Stimulated activated memory B cell treated with anti-CD40 and anti-IgM and Interleukin-4, amounts not matched to agents 10 μg/mL and 1 μg/mL and 100 μg/mL, for 72 hours (primary cell): ENCODE results near the gene TUBA3E.
"Not testable (repeated sequence)": the region's sequence is repeated elsewhere in the genome, so short reads cannot be mapped to it uniquely, and the experiment has no call there.

Experiments
- ATAC-seq: fragments of 150-1000 bp; cut with Tn5 transposase; 2 replicates; pipeline ENCODE4 v1.10.0; 2021
- H3K27ac Mint-ChIP-seq: one replicate; pipeline ENCODE4 v1.8.0; 2022; ENCODE audit warnings: mild to moderate bottlenecking, mixed read lengths
- H3K27me3 Mint-ChIP-seq: one replicate; pipeline ENCODE4 v1.8.0; 2022; ENCODE audit warnings: mixed read lengths
- H3K36me3 Mint-ChIP-seq: one replicate; pipeline ENCODE4 v1.8.0; 2022; ENCODE audit warnings: mixed read lengths
- H3K4me1 Mint-ChIP-seq: one replicate; pipeline ENCODE4 v1.8.0; 2022; ENCODE audit warnings: mixed read lengths
- H3K4me3 Mint-ChIP-seq: one replicate; pipeline ENCODE4 v1.8.0; 2022; ENCODE audit warnings: mild to moderate bottlenecking, moderate library complexity, mixed read lengths
- H3K9me3 Mint-ChIP-seq: one replicate; pipeline ENCODE4 v1.8.0; 2022; ENCODE audit warnings: mixed read lengths

TUBA3E gene

DNA sequence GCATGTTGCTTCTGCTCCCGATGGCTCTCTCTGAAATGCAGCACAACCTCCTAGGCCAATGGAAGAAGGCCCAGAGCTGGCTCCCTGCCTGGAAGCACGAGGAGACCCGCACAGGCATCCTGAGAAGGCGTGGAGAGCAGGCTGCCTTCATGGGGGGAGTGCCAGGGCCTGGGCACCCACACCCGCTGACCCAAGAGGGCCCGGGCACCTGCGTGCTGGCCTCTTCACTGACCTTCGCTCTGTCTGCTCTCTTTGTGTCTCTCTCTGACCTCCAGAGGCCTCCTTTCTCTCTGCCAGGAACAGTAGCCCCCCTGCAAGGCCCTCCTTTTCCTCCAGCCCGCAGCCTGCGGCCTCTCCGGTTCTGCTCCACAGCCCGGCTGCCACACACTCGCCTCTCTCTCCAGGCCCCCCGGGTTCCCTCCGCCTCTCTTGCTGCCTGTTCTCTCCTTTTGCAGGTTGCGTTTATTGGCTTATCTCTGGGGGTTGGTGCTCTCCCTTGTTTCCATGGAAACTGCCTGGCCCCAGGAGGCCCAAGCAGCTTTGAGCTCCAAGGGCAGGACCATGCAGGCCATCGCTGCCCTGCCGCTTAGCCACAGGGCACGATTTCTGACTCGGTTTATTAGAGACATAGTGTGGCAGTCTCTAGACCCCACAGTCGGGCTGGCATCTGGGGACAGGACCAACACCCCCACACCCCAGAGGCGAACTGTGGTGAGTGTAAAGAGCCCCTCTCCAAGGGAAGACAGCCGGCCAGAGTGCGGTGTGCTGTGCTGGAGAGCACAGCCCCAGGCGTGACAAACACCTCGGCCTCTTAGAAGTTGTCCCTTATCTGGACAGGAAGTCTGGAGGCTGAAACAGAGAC is 14.5 kb downstream of the TUBA3E start:
- Mint-ChIP-seq H3K9me3 (no peaks in the 10 kb centered on the region), H3K4me1 (peaks cover 49% of the 10 kb centered on the region), H3K27ac (peak overlapping the region; percentile 69), H3K27me3 (no peaks in the 10 kb centered on the region), H3K36me3 (no peaks in the 10 kb centered on the region), H3K4me3 (peak overlapping the region; percentile 72)
- no peak for ATAC-seq

DNA sequence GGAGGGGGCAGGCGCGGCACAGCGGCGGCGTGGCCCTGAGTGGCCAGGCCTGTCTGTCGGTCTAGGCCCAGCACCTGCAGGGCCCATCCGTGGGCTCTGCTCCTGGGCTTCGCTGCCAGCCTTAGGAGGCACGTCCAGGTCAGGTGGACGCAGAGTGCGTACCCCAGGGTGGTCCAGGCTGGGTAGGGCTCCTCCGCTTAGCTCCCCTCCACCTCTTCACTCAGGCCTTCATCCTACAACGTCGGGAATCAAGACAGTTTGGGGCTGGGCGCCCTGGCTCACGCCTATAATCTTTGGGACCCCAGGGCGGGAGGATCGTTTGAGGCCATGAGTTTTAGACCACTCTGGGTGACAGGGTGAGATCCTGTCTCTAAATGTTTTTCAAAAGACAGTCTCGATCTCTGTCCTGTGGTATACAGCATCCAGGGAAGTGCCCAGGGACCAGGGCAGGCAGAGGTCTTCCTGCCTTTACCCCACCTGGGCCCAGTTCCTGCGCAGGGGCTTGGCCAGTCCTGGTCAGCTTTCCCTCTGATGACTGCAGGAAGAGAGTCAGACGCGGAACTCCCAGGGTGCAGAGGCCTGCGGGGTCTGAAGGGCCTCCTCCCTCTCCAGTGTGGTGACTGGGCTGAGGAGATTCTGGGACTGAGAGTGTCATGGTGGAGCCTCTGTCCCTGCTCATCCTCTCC is 15.3 kb downstream of the TUBA3E start:
- peak; percentile 6 for ATAC-seq
- not testable (repeated sequence) for H3K27me3 Mint-ChIP-seq, H3K36me3 Mint-ChIP-seq, H3K9me3 Mint-ChIP-seq
- peak overlapping the region; percentile 72 for H3K4me3 Mint-ChIP-seq
- peaks cover 50% of the 10 kb centered on the region for H3K4me1 Mint-ChIP-seq
- H3K27ac Mint-ChIP-seq = peak overlapping the region; percentile 69

DNA sequence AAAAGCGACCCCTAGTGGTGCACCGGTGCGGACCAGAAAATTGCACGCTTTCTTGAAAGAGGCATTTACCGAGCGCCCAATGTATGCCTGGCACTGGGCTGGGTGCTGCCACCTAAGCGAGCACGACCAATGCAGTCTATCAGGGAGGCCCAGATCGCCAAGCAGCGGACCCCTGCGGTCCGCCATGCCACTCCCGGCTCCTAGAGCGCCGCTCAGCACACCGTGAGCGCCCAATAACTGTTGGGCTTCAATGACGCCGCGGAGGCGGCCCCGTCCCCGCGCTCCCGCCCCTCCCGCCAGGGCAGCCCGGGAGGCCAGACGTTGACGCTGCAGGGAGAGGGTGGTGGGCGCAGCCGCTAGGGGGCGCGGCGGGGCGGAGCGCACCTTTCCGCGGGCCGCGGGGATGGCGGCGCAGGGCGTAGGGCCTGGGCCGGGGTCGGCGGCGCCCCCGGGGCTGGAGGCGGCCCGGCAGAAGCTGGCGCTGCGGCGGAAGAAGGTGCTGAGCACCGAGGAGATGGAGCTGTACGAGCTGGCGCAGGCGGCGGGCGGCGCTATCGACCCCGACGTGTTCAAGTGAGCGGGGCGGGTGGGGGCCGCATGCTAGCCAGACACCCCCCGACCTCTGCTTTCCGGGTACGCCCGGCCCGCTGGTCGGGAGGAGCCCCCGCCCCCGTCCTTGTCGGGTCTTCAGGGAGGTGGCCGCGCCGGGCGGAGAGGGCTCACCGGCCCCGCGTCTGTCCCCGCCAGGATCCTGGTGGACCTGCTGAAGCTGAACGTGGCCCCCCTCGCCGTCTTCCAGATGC is 16.2 kb downstream of the TUBA3E start, which contains the start of gene MZT2B:
Gene MZT2B, plus strand, starts transcription at position 383 of the 803 bp plus-strand sequence. Its CDS starts 21 bp downstream, at position 404.
- Mint-ChIP-seq H3K4me3 (peak within 1 kb of the TSS; percentile 87), H3K4me1 (peaks cover 54% of the 10 kb centered on the region), H3K27ac (peak within 1 kb of the TSS; percentile 85)
- H3K36me3 Mint-ChIP-seq, H3K9me3 Mint-ChIP-seq, H3K27me3 Mint-ChIP-seq: not testable (repeated sequence)
- peak; percentile 94 for ATAC-seq

DNA sequence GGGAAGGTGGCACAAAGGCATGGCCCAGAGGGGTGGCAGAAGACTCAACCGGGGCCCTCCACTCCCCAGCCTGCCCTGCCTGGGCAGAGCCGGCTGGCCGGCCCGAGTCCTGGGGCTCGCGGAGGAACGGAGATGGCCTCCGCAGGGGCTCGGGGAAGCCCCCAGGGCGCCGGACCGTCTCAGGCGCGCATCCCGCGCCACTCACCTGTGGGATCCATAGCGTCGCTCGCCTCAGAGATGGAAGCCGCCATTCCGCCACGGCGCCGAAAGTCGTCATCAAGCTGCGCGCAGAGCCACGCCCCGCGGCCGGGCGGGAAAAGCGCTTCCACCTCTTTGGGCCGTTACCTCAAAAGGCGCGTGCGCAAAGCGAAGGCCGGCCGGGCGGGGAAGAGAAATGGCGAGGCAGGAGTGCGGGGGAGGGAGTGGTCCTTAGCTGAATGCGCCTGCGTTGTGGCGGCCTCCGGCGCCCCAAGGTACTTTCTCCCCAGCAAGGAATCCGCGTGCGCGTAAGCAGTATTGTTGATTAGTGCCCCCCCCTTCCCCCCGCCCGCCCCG is 16.8 kb downstream of the TUBA3E start, which contains the start of gene SMPD4:
Gene SMPD4, minus strand, starts transcription at position 278 of the 555 bp plus-strand sequence. CDS start 5,010 bp downstream, outside the sequence.
- no peaks in the 10 kb centered on the region for H3K27me3 Mint-ChIP-seq

DNA sequence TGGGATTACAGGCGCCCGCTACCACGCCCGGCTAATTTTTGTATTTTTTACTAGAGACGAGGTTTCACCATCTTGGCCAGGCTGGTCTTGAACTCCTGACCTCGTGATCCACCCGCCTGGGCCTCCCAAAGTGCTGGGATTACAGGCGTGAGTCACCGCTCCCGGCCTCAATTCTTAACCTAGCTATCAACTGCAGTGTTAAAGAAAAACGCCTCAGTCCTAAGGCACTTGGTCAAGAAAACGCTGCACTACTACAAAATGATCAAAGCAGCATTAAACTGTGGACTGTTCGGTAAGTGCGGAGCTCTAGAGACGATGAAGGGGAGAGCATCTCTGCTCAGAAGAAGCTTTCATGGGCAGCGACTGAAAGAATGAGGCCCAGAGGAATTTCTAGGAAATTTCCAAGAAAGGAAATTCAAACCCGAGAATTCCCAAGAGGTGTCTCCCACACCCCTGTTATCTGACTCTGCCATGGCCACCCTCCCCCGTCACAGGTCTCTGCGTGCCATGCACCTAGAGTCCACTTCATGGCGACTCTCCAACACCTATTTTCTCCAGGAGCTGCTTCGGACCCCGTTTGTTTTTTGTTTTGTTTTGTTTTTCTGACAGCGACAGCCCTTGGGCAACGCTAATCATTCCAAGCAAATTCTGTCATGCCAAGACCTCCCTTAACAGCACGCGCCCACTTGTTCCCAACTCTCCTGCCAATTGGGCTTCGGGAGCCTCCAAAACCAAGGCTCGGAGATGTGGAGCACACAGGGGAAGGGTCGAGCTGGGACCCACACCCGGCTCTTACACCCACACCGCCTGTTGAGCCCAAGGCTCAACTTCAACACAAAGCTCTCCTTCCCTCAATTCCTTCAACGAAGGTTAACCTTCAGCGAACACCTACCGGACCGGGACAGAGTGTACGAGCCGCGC is 17.6 kb downstream of the TUBA3E start:
- Mint-ChIP-seq H3K4me1 (peaks cover 46% of the 10 kb centered on the region), H3K4me3 (peak overlapping the region; percentile 87), H3K27ac (peak overlapping the region; percentile 85)
- H3K27me3 Mint-ChIP-seq, H3K9me3 Mint-ChIP-seq, ATAC-seq, H3K36me3 Mint-ChIP-seq: not testable (repeated sequence)

More for the DNA sequence above, 16.8 kb downstream of the TUBA3E start, which contains the start of gene SMPD4:
- H3K36me3 Mint-ChIP-seq = no peaks in the 10 kb centered on the region
- peak within 1 kb of the TSS; percentile 87 for H3K4me3 Mint-ChIP-seq
- no peaks in the 10 kb centered on the region for H3K9me3 Mint-ChIP-seq
- peak; percentile 82 for ATAC-seq
- peaks cover 53% of the 10 kb centered on the region for H3K4me1 Mint-ChIP-seq
- peak within 1 kb of the TSS; percentile 85 for H3K27ac Mint-ChIP-seq

DNA sequence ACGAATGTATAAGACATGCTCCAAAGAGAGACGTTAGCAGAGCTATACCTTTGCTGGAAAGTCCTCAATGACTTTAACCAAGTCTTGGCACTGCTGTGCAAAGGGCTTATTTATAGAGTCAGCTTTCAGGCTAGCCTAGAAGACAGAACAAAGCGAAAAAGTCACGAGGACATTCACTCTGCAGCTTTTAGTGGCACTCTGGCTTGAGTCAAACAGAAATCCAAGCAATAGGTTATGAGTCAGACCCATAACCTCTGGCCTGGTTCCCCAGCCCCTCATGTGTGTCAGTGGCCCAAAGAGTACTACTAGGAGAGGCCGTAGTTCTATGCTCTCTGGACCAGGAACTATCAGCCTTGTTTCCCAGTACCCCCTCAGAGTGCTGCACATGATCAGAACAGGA is 23.4 kb downstream of the TUBA3E start:
- H3K4me3 Mint-ChIP-seq, H3K4me1 Mint-ChIP-seq, H3K27me3 Mint-ChIP-seq, H3K27ac Mint-ChIP-seq, H3K9me3 Mint-ChIP-seq: not testable (repeated sequence)
- peaks cover 30% of the 10 kb centered on the region for H3K36me3 Mint-ChIP-seq
- peak; percentile 56 for ATAC-seq

DNA sequence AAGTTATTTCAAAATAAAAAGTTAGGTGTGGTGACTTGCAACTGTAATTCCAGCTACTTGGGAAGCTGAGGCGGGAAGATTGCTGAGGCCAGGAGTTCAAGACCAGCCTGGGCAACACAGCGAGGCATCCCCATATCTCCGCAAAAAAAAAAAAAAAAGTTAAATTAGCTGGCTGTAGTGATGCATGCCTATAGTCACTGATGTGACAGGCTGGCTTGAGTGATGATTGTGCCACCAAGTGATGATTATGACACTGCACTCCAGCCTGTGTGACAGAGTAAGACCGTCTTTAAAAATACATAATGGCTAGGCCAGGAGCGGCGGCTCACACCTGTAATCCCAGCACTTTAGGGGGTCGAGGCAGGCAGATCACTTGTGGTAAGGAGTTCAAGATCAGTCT is 28.3 kb downstream of the TUBA3E start:
- Mint-ChIP-seq H3K27ac (no peak overlapping the region), H3K9me3 (no peaks in the 10 kb centered on the region), H3K4me1 (no peaks in the 10 kb centered on the region), H3K36me3 (peaks cover 63% of the 10 kb centered on the region), H3K4me3 (no peak overlapping the region), H3K27me3 (no peaks in the 10 kb centered on the region)
- no peak for ATAC-seq

DNA sequence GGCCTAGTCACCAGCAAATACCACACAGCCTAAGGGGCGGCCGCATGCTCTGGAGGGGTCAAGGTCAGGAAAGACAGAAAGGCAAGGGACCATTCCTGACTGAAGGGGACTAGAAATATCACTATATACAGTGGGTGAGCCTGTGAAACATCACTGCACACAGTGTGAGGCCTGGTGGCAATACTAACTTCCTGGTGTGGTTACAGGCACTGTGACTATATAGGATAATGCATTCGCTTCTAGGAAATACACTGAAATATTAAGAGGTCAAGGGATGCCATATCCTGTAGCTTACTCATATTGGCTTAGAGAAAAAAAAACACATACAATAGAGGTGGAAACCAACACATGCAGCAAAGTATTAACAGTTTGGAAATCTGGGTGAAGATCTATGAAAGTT is 29.1 kb downstream of the TUBA3E start:
- H3K27me3 Mint-ChIP-seq, H3K9me3 Mint-ChIP-seq, ATAC-seq, H3K4me3 Mint-ChIP-seq, H3K4me1 Mint-ChIP-seq, H3K27ac Mint-ChIP-seq: not testable (repeated sequence)
- peaks cover 70% of the 10 kb centered on the region for H3K36me3 Mint-ChIP-seq

DNA sequence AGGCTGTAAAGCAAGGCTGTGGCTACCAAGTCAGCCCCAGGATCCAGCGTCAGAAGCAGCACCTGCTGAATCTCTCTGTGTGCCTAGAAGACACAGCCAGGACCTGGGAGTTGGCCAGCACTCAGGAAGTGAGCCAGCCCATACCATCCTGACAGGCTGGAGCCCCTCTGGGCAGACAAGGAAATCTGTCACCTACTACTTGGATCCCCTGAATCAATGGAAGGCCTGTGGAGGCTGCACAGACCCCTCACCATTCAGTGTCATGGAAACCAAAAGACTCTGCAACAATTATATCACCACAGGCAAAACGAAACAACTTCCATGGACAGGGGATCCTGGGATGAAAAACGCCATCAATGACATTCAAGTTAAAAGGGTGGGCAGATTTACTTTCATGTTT is 31.6 kb downstream of the TUBA3E start:
- not testable (repeated sequence) for H3K27ac Mint-ChIP-seq, H3K4me1 Mint-ChIP-seq, H3K4me3 Mint-ChIP-seq, ATAC-seq, H3K9me3 Mint-ChIP-seq, H3K27me3 Mint-ChIP-seq
- peaks cover 63% of the 10 kb centered on the region for H3K36me3 Mint-ChIP-seq

DNA sequence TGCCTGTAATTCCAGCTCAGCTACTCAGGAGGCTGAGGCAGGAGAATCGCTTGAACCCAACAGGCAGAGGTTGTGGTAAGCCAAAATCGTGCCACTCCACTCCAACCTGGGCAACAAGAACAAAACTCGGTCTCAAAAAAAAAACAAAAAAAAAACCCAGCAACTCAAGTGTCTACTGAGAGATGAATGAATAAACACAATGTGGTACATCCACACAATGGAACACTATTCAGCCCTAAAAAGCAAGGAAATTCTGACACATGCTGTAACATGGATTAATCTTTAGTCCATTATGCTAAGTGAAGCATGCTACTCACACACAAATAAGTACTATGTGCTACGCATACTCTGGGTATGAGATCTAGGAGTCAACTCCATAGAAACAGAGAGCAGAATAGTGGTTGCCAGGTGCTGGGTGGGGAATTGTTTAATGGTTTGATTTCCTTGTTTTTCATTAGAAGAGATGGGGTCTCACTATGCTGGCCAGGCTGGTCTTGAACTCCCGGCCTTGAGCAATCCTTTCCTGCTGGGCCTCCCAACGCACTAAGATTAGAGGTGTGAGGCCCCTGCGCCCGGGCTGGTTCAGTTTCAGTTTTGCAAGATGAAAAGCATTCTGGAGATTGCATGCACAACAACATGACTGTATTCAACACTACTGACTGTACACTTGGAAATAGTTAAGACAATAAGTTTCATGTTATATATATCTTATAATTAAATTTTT is 32.8 kb downstream of the TUBA3E start:
- Mint-ChIP-seq H3K9me3 (no peaks in the 10 kb centered on the region), H3K27ac (no peak overlapping the region), H3K36me3 (peaks cover 67% of the 10 kb centered on the region), H3K27me3 (no peaks in the 10 kb centered on the region), H3K4me1 (peaks cover under 1% of the 10 kb centered on the region), H3K4me3 (no peak overlapping the region)
- ATAC-seq = no peak

DNA sequence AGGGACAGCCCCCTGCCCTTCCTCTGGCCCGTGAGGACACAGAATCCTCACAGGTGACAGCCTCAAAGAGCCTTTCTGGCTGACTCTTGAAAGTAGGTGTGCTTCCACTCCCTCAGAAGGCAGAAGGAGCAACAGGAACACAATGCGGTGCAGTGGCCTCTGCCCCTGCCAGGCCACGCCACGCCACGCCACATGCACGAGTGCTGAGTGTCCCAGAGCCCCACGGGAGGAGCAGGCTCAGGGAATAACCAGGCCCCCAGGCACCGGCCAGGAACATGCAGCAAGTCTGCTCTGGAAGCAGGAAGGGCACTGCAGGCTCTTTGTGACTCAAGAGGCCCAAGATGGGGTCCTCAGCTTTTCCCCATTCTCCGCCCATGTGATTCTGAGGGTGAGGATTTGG is 35.3 kb downstream of the TUBA3E start:
- Mint-ChIP-seq H3K4me3 (no peak overlapping the region), H3K4me1 (peaks cover 23% of the 10 kb centered on the region), H3K9me3 (no peaks in the 10 kb centered on the region), H3K27me3 (no peaks in the 10 kb centered on the region), H3K27ac (no peak overlapping the region), H3K36me3 (peaks cover 62% of the 10 kb centered on the region)
- ATAC-seq = no peak

DNA sequence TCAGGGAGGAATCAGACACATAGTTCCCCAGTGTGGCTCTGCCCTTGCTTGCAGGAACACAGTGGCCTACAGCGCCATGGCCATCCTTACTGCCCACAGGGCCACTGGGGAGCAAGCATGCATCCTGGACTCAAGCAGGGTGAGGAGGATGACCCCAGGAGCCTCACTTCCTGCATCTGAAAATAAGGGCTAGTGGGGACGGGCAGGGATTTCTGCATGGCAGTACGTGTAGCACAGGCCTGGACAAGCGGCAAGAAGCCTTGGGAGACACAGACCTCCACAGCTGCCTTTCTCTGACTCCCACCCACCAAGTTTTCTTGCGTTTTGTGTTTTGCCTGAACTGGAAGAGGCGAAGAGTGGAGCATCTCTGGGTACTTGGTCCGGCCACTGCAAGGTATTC is 35.8 kb downstream of the TUBA3E start:
- H3K27me3 Mint-ChIP-seq, H3K4me3 Mint-ChIP-seq, H3K9me3 Mint-ChIP-seq, ATAC-seq, H3K27ac Mint-ChIP-seq: not testable (repeated sequence)
- Mint-ChIP-seq H3K4me1 (peaks cover 27% of the 10 kb centered on the region), H3K36me3 (peaks cover 57% of the 10 kb centered on the region)

DNA sequence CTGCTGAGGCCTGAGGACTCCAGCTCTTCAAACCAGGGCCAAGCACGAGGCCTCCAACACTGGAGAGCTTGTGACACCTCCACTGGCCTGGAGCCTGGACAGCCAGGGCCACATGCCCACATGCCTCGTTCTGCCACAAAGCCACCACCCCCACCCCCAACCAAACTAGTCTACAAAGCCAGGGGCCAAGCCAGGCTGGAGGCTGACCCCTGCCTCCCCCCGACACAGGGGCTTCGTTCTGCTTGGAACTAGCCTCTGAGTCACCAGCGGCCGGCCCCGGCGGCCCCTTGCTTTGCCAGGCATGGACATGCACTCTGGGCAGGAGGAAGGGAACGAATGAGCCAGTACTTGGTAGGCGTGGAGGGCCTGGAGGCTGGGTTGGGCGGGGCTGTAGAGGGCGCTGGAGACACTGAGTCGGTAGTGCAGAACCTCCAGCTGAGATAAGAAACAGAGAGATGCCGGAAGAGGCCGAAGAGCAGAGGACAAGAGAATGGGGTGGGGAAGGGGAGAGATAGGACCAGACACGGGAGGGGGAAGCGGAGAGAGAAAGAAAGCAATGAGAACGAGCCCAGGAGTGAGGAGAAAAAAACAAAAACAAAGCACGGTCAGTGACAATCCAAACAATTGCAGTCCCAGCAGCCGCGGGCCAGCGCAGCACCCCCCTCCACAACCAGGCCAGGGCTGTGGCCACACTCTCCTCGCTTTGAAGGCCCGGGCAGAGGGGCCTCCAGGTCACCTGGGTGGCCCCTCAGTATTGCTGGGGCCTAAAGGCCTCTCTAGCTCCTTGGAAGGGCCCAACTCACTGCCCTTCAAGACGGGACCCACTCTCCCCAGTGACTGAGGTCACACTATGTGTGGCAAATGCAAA is 37.2 kb downstream of the TUBA3E start:
- Mint-ChIP-seq H3K36me3 (peaks cover 43% of the 10 kb centered on the region), H3K27ac (peak overlapping the region; percentile 4), H3K4me1 (peaks cover 39% of the 10 kb centered on the region)
- not testable (repeated sequence) for H3K4me3 Mint-ChIP-seq, ATAC-seq, H3K27me3 Mint-ChIP-seq, H3K9me3 Mint-ChIP-seq
